Measurements from ENCODE around the gene EFL1.
"Not testable (repeated sequence)": the region's sequence is repeated elsewhere in the genome, so short reads cannot be mapped to it uniquely, and the experiment has no call there.

EFL1 gene

GRCh38 chr15:82304778-82305090, 42.2 kb upstream of the EFL1 start:
- H3K4me1 ChIP-seq: no peaks in the 10 kb centered on the region
- H3K27me3 ChIP-seq: no peaks in the 10 kb centered on the region
- no peak for DNase-seq
- H3K4me3 ChIP-seq (ENCODE audit: low read depth, low read length): no peak overlapping the region
- H3K36me3 ChIP-seq: no peaks in the 10 kb centered on the region
- H3K9me3 ChIP-seq: no peaks in the 10 kb centered on the region
- no peak for TF ChIP-seq CTCF (IDR thresholded peaks at IDR 0.05; ENCODE audit: low read depth, low read length)

GRCh38 chr15:82303956-82304777, 41.6 kb upstream of the EFL1 start:
- no peak for DNase-seq
- H3K4me1 ChIP-seq: no peaks in the 10 kb centered on the region
- H3K36me3 ChIP-seq: no peaks in the 10 kb centered on the region
- TF ChIP-seq CTCF (IDR thresholded peaks at IDR 0.05; ENCODE audit: low read depth, low read length): no peak
- H3K9me3 ChIP-seq: no peaks in the 10 kb centered on the region
- H3K27me3 ChIP-seq: no peaks in the 10 kb centered on the region
- H3K4me3 ChIP-seq (ENCODE audit: low read depth, low read length): no peak overlapping the region

GRCh38 chr15:82301296-82302016, 38.9 kb upstream of the EFL1 start:
- H3K4me3 ChIP-seq (ENCODE audit: low read depth, low read length): no peak overlapping the region
- no peak for TF ChIP-seq CTCF (IDR thresholded peaks at IDR 0.05; ENCODE audit: low read depth, low read length)
- H3K36me3 ChIP-seq: no peaks in the 10 kb centered on the region
- no peaks in the 10 kb centered on the region for H3K27me3 ChIP-seq
- DNase-seq: no peak
- no peaks in the 10 kb centered on the region for H3K9me3 ChIP-seq
- no peaks in the 10 kb centered on the region for H3K4me1 ChIP-seq

- Histone ChIP-seq H3K4me3 (ENCODE audit: low read depth, low read length) (no peak overlapping the region), H3K4me1 (no peaks in the 10 kb centered on the region), H3K36me3 (no peaks in the 10 kb centered on the region), H3K9me3 (no peaks in the 10 kb centered on the region), H3K27me3 (no peaks in the 10 kb centered on the region)
- TF ChIP-seq CTCF (IDR thresholded peaks at IDR 0.05; ENCODE audit: low read depth, low read length): no peak
- no peak for DNase-seq
Observed at GRCh38 chr15:82300883-82301282, 38.3 kb upstream of the EFL1 start.

GRCh38 chr15:82300326-82300725, 37.8 kb upstream of the EFL1 start:
- not testable (repeated sequence) for H3K27me3 ChIP-seq; H3K4me1 ChIP-seq; H3K4me3 ChIP-seq (ENCODE audit: low read depth, low read length); H3K36me3 ChIP-seq; H3K9me3 ChIP-seq; DNase-seq

GRCh38 chr15:82299511-82299914, 37.0 kb upstream of the EFL1 start:
- H3K4me1 ChIP-seq; DNase-seq; H3K27me3 ChIP-seq; H3K9me3 ChIP-seq; H3K4me3 ChIP-seq (ENCODE audit: low read depth, low read length); H3K36me3 ChIP-seq: not testable (repeated sequence)

- Histone ChIP-seq H3K27me3 (no peaks in the 10 kb centered on the region), H3K36me3 (no peaks in the 10 kb centered on the region), H3K4me3 (ENCODE audit: low read depth, low read length) (no peak overlapping the region), H3K9me3 (no peaks in the 10 kb centered on the region), H3K4me1 (no peaks in the 10 kb centered on the region)
- TF ChIP-seq CTCF (IDR thresholded peaks at IDR 0.05; ENCODE audit: low read depth, low read length): no peak
- DNase-seq: no peak
Observed at GRCh38 chr15:82298520-82298919, 36.0 kb upstream of the EFL1 start.

Data from BE2C (cell line).